K562 (cell line): ENCODE data around the gene SLC30A1. TPM values are rescaled to one million over a fixed set of nuclear protein-coding genes. Genes with fewer than 3 reads are reported as not detected.

ENCODE experiments used
- CBFA2T2 ChIP-seq: fragments of 450-650 bp; conservative IDR thresholded peaks from 2 replicates; pipeline ENCODE4 v1.6.1; 2017; ENCODE audit warnings: mild to moderate bottlenecking
- CSDE1 ChIP-seq, 2 experiments: fragments of 450-650 bp; IDR thresholded peaks; 2 replicates each; pipeline ENCODE4 v1.6.1; 2016; ENCODE audit warnings: mild to moderate bottlenecking in 1 of 2
- CXXC5 ChIP-seq: fragments of 250-450 bp; sonication (Bioruptor Pico); IDR thresholded peaks from 2 replicates; pipeline ENCODE4 v1.8.0; 2022; ENCODE audit warnings: inconsistent platforms, mild to moderate bottlenecking, moderate library complexity
- EHMT2 ChIP-seq: fragments of 450-650 bp; IDR thresholded peaks from 2 replicates; pipeline ENCODE4 v1.6.1; 2018; ENCODE audit warnings: antibody characterized with exemption
- GABPB2 ChIP-seq: fragments of 250-450 bp; sonication (Bioruptor Pico); conservative IDR thresholded peaks from 2 replicates; pipeline ENCODE4 v1.5.1; 2021; ENCODE audit warnings: mild to moderate bottlenecking
- IRF9 ChIP-seq: fragments of 450-650 bp; IDR thresholded peaks from 2 replicates; pipeline ENCODE4 v1.6.1; 2016; ENCODE audit warnings: missing biosample characterization, missing genetic modification characterization
- KDM5B ChIP-seq: fragments of 200-600 bp; sonication (generic); IDR thresholded peaks from 2 replicates; pipeline ENCODE4 v1.6.1; 2012; ENCODE audit warnings: low read depth, mild to moderate bottlenecking, moderate library complexity, low read length, control low read depth, inconsistent platforms; ENCODE audit not compliant: insufficient replicate concordance
- NR1H2 ChIP-seq: sonication (generic); formaldehyde crosslinking; IDR thresholded peaks from 2 replicates; pipeline ENCODE4 v1.4.0; 2020; ENCODE audit warnings: mild to moderate bottlenecking, missing genetic modification reagents
- PCBP2 ChIP-seq: fragments of 200-400 bp; formaldehyde crosslinking; IDR thresholded peaks from 2 replicates; pipeline ENCODE4 v1.6.1; 2018; ENCODE audit warnings: low read length, low read depth, mild to moderate bottlenecking, moderate library complexity; ENCODE audit not compliant: poor library complexity, severe bottlenecking
- ZBTB33 ChIP-seq: sonication (generic); formaldehyde crosslinking; IDR thresholded peaks from 2 replicates; pipeline ENCODE4 v1.8.1; 2023; ENCODE audit warnings: mild to moderate bottlenecking, missing genetic modification reagents
- ZBTB40 ChIP-seq, 2 experiments: fragments of 450-650 bp in 1 of 2; sonication (generic) in 1 of 2; formaldehyde crosslinking in 1 of 2; IDR thresholded peaks; 2 replicates each; pipeline versions ENCODE4 v1.7.1 to v1.9.0; 2016 to 2022; ENCODE audit warnings: inconsistent platforms in 1 of 2, mild to moderate bottlenecking in 1 of 2, missing genetic modification reagents in 1 of 2
- ZC3H11A ChIP-seq: IDR thresholded peaks from 2 replicates; pipeline ENCODE4 v1.6.1; 2012; ENCODE audit warnings: low read depth, low read length, improper control_type of control experiment
- polyA plus RNA-seq, 8 experiments: library from polyadenylated mRNA; depleted of rRNA in 4 of 8; stranded (reverse) in 5 of 8; unstranded in 3 of 8; fragments of >200 nt; fragmentation: Nextera tagmentation in 2 of 8; fragmentation: Illumina TruSeq in 1 of 8; extraction: Ambion mirVana in 2 of 8; extraction: Trizol in 1 of 8; gene quantifications; 2 replicates each; pipeline versions ENCODE4 v1.2.1 to v1.2.3, GENCODE V29; 2011 to 2014; ENCODE audit warnings: inconsistent platforms in 1 of 8, missing spikeins in 1 of 8
- total RNA-seq, 7 experiments: library from RNA; depleted of rRNA in 6 of 7; stranded (reverse); fragments of >200 nt in 6 of 7; fragmentation: Illumina TruSeq in 2 of 7; extraction: Trizol in 2 of 7; gene quantifications; 2 replicates each; pipeline versions ENCODE4 v1.2.1 to v1.2.3, GENCODE V29; 2011 to 2021; ENCODE audit warnings: low replicate concordance in 1 of 7
- TF ChIP-seq, protein P1 (sequence below): fragments of 250-450 bp; sonication (Bioruptor Pico); IDR thresholded peaks from 2 replicates; pipeline ENCODE4 v1.8.0; 2021; ENCODE audit warnings: mild to moderate bottlenecking, moderate library complexity

Gene SLC30A1
- total and polyA plus RNA-seq, 9 of the 15 experiments (the other 6 are each of a cell fraction or from before 2014, with no cell fraction given) = 4.1 to 14.4 (median 6.6) TPM

DNA sequence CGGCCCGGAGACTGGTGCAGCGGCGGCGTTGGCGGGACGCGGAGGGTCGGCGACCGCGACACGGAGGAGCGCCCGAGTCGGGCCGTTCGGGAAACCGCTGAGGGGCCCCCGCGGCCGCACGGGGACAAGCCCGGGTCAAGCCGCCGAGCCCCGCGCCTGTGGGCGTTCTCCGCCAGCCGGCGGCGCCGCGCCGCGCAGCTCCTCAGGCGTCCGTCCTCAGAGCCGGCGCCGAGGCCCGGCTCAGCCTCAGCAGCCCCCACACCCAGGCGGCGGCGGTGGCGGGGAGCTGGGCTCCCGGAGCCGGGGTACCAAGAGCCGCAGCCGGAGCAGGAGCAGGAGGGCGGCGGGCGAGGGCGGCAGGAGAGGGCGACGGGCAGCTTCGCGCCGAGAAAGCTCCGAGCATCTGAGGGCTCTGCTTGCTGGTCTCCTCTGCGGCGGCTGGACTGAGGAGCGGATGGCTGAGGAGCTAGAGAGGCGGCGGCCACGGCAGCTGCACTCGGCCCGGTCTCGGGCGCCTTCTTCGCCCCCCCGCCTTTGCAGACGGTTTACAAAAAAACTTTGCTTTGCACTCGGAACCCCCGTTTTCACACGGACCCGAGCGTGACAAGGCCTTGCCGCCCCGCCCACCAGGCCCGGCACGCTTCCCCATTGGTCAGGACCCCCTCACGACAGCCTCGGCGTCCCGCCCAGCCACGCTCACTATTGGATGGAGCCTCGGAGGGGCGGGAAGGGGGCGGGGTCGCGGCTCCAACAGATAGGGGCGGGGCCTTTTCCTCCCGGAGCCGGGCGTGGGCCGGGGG lies at the start of gene SLC30A1 (continued):
- no peak for TF ChIP-seq ZBTB33
- peak; percentile 65 for TF ChIP-seq KDM5B
- no peak for TF ChIP-seq CBFA2T2
- TF ChIP-seq IRF9 (tag) = no peak
- TF ChIP-seq PCBP2 = no peak
- TF ChIP-seq EHMT2 = no peak
- TF ChIP-seq NR1H2 (CRISPR knock-in tag) = 0 out of 2 replicates have a peak, but pooled peaks have one; percentile 3
- TF ChIP-seq CXXC5 (CRISPR knock-in tag) = peak; percentile 77
- peak; percentile 99 for TF ChIP-seq ZC3H11A
- no peak for TF ChIP-seq CSDE1 (IDR thresholded peaks at IDR 0.05)
- no peak for TF ChIP-seq ZBTB40 (IDR thresholded peaks at IDR 0.05)
- no peak for TF ChIP-seq ZBTB40 (CRISPR knock-in tag; IDR thresholded peaks at IDR 0.05)
- TF ChIP-seq, protein P1, sequence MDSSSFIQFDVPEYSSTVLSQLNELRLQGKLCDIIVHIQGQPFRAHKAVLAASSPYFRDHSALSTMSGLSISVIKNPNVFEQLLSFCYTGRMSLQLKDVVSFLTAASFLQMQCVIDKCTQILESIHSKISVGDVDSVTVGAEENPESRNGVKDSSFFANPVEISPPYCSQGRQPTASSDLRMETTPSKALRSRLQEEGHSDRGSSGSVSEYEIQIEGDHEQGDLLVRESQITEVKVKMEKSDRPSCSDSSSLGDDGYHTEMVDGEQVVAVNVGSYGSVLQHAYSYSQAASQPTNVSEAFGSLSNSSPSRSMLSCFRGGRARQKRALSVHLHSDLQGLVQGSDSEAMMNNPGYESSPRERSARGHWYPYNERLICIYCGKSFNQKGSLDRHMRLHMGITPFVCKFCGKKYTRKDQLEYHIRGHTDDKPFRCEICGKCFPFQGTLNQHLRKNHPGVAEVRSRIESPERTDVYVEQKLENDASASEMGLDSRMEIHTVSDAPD (CRISPR knock-in tag) = no peak
- no peak for TF ChIP-seq GABPB2 (CRISPR knock-in tag)
